WTC11 (cell line): Measurements from ENCODE around the gene COL13A1. TPM values are rescaled to one million over a fixed set of nuclear protein-coding genes. Genes with fewer than 3 reads are reported as not detected.

Experiments used
- ATAC-seq: fragments of 200-7000 bp; cut with Tn5 transposase; 2 replicates; pipeline ENCODE4 v1.10.0; 2021; ENCODE audit warnings: mild to moderate bottlenecking, moderate library complexity
- CTCF ChIA-PET: fragments of 300-600 bp; sonication (Branson Sonifier 250); formaldehyde crosslinking; loops from one replicate; lab custom pipeline; 2021; ENCODE audit warnings: antibody characterized with exemption; lab: Charles Lee
- POLR2A ChIA-PET: fragments of 350-600 bp; sonication (Branson Sonifier 250); formaldehyde crosslinking; loops from one replicate; lab custom pipeline; 2021; ENCODE audit warnings: antibody characterized with exemption; lab: Charles Lee
- DNase-seq: peaks from one replicate; pipeline ENCODE4 v3.0.0; 2021; ENCODE audit warnings: low spot score
- H3K27ac Mint-ChIP-seq: 2 replicates; pipeline ENCODE4 v1.8.0; 2021; ENCODE audit warnings: mixed read lengths
- H3K27me3 Mint-ChIP-seq: 2 replicates; pipeline ENCODE4 v1.8.0; 2021; ENCODE audit warnings: low read depth, mild to moderate bottlenecking, moderate library complexity, mixed read lengths
- H3K36me3 Mint-ChIP-seq: 2 replicates; pipeline ENCODE4 v1.8.0; 2021; ENCODE audit warnings: mixed read lengths
- H3K4me1 Mint-ChIP-seq: 2 replicates; pipeline ENCODE4 v1.8.0; 2022; ENCODE audit warnings: mixed read lengths
- H3K4me3 Mint-ChIP-seq: 2 replicates; pipeline ENCODE4 v1.8.0; 2021; ENCODE audit warnings: mild to moderate bottlenecking, moderate library complexity, mixed read lengths
- H3K9me3 Mint-ChIP-seq: 2 replicates; pipeline ENCODE4 v1.8.0; 2021; ENCODE audit warnings: mixed read lengths
- CBFB ChIP-seq: sonication (generic); formaldehyde crosslinking; IDR thresholded peaks from 2 replicates; pipeline ENCODE4 v1.8.1; 2022; ENCODE audit warnings: mild to moderate bottlenecking, low read depth, missing genetic modification reagents
- EMX1 ChIP-seq: fragments of 250-450 bp; sonication (Bioruptor Pico); IDR thresholded peaks from 2 replicates; pipeline ENCODE4 v1.8.0; 2021; ENCODE audit warnings: mild to moderate bottlenecking
- HMGA2 ChIP-seq: fragments of 250-450 bp; sonication (Bioruptor Pico); IDR thresholded peaks from 2 replicates; pipeline ENCODE4 v1.4.0; 2021; ENCODE audit warnings: mild to moderate bottlenecking, moderate library complexity
- JUN ChIP-seq: sonication (generic); formaldehyde crosslinking; IDR thresholded peaks from 2 replicates; pipeline ENCODE4 v1.8.0; 2023; ENCODE audit warnings: mild to moderate bottlenecking, missing genetic modification reagents
- MYBL2 ChIP-seq: sonication (generic); formaldehyde crosslinking; IDR thresholded peaks from 2 replicates; pipeline ENCODE4 v1.8.1; 2023; ENCODE audit warnings: mild to moderate bottlenecking, moderate library complexity, missing genetic modification reagents
- NR3C1 ChIP-seq: sonication (generic); formaldehyde crosslinking; conservative IDR thresholded peaks from 2 replicates; pipeline ENCODE4 v1.8.1; 2023; ENCODE audit warnings: low read depth, mild to moderate bottlenecking, missing genetic modification reagents
- SP1 ChIP-seq: sonication (generic); formaldehyde crosslinking; conservative IDR thresholded peaks from 2 replicates; pipeline ENCODE4 v1.8.1; 2022; ENCODE audit warnings: missing genetic modification reagents
- ZNF121 ChIP-seq: sonication (generic); formaldehyde crosslinking; IDR thresholded peaks from 2 replicates; pipeline ENCODE4 v1.8.0; 2023; ENCODE audit warnings: missing genetic modification reagents
- ZNF263 ChIP-seq: sonication (generic); formaldehyde crosslinking; IDR thresholded peaks from 2 replicates; pipeline ENCODE4 v1.8.1; 2022; ENCODE audit warnings: low read depth, mild to moderate bottlenecking, moderate library complexity, missing genetic modification reagents
- ZNF317 ChIP-seq: sonication (generic); formaldehyde crosslinking; IDR thresholded peaks from 2 replicates; pipeline ENCODE4 v1.8.1; 2023; ENCODE audit warnings: low read depth, mild to moderate bottlenecking, moderate library complexity, missing genetic modification reagents, borderline replicate concordance
- ZNF671 ChIP-seq: fragments of 250-450 bp; sonication (Bioruptor Pico); IDR thresholded peaks from 2 replicates; pipeline ENCODE4 v1.8.0; 2021; ENCODE audit warnings: mild to moderate bottlenecking
- total RNA-seq: library from RNA; stranded (reverse); gene quantifications from 3 replicates; pipeline ENCODE4 v1.2.3, GENCODE V29; 2021
- TF ChIP-seq, protein P1 (sequence below): fragments of 200-600 bp; IDR thresholded peaks from 2 replicates; pipeline ENCODE4 v1.8.0; 2022; ENCODE audit warnings: antibody characterized with exemption
- TF ChIP-seq, protein P2 (sequence below): sonication (generic); formaldehyde crosslinking; IDR thresholded peaks from 2 replicates; pipeline ENCODE4 v1.8.1; 2023; ENCODE audit warnings: mild to moderate bottlenecking, moderate library complexity, missing genetic modification reagents
- TF ChIP-seq, protein P3 (sequence below): sonication (generic); formaldehyde crosslinking; IDR thresholded peaks from 2 replicates; pipeline ENCODE4 v1.8.0; 2023; ENCODE audit warnings: missing genetic modification reagents
- TF ChIP-seq, protein P4 (sequence below): sonication (generic); formaldehyde crosslinking; IDR thresholded peaks from 2 replicates; pipeline ENCODE4 v1.8.1; 2023; ENCODE audit warnings: mild to moderate bottlenecking, missing genetic modification reagents
- TF ChIP-seq, protein P5 (sequence below): sonication (generic); formaldehyde crosslinking; IDR thresholded peaks from 2 replicates; pipeline ENCODE4 v1.8.1; 2023; ENCODE audit warnings: mild to moderate bottlenecking, missing genetic modification reagents, moderate library complexity
- TF ChIP-seq, protein P6 (sequence below): fragments of 250-450 bp; sonication (Bioruptor Pico); IDR thresholded peaks from 2 replicates; pipeline ENCODE4 v1.8.0; 2021; ENCODE audit warnings: mild to moderate bottlenecking

The COL13A1 gene
- total RNA-seq, 1 experiment from 2014 or later: 7.1 TPM

DNA sequence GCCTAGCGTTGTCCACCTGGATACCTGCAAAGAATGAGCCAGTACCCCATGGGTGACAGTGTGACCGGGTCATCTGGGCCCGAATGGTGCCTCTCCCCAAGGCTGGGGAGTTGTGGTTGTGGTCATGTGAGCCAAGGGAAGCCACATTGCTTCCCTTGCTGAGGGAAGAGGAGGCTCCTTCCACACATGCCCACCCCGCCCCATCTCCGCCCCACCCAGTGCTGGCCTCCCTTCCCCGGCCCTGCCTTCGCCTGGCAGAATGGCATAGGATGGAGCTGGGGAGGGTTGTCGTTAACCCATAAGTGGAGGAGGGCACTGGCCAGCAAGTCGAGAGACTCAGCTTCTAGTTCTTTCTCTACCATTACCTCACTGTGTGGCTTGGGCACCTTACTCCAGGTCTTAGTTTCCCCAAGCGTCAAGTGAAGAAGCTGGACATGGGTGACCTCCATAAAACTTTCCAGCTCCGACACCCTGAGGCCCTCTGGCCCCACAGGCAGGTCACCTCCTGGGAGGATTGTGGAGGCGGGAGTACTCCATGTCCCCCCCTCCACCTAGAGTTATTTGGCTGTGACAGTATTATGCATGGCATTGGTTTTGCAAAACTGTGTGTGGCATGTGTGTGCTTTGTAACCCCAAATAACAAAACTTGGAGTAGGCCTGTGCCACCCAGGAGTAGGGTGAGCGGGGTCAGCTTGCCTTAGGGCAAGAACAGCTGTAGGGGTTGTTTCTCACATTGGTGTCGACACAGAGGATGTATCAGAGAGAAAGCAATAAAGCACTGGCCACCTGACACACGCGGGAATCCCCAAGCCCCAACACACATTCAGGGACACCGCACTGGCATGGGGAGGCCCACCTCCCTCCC is 160.4 kb downstream of the COL13A1 start:
- CTCF ChIA-PET: interaction anchor here (0.5 to 5.8 kb wide), 5 partner anchors 28 to 503 kb away, joined by 3 to 104 read pairs (median 4); partner anchors contain the start of gene TYSND1
- no peaks in the 10 kb centered on the region for H3K36me3 Mint-ChIP-seq
- H3K4me1 Mint-ChIP-seq: 0 out of 2 replicates have a peak, but pooled peaks cover 4% of the 10 kb centered on the region
- no peak for DNase-seq
- H3K27me3 Mint-ChIP-seq: peaks cover 4% of the 10 kb centered on the region; the same call in 1 of the 2 replicates
- TF ChIP-seq, protein P1, sequence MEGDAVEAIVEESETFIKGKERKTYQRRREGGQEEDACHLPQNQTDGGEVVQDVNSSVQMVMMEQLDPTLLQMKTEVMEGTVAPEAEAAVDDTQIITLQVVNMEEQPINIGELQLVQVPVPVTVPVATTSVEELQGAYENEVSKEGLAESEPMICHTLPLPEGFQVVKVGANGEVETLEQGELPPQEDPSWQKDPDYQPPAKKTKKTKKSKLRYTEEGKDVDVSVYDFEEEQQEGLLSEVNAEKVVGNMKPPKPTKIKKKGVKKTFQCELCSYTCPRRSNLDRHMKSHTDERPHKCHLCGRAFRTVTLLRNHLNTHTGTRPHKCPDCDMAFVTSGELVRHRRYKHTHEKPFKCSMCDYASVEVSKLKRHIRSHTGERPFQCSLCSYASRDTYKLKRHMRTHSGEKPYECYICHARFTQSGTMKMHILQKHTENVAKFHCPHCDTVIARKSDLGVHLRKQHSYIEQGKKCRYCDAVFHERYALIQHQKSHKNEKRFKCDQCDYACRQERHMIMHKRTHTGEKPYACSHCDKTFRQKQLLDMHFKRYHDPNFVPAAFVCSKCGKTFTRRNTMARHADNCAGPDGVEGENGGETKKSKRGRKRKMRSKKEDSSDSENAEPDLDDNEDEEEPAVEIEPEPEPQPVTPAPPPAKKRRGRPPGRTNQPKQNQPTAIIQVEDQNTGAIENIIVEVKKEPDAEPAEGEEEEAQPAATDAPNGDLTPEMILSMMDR: no peak
- TF ChIP-seq ZNF121 (no peak), EMX1 (CRISPR knock-in tag) (no peak), ZNF671 (CRISPR knock-in tag) (no peak), JUN (CRISPR knock-in tag) (no peak), HMGA2 (no peak), MYBL2 (CRISPR knock-in tag) (no peak), CBFB (CRISPR knock-in tag) (no peak), SP1 (CRISPR knock-in tag) (no peak), ZNF263 (CRISPR knock-in tag) (no peak)
- TF ChIP-seq, protein P2, sequence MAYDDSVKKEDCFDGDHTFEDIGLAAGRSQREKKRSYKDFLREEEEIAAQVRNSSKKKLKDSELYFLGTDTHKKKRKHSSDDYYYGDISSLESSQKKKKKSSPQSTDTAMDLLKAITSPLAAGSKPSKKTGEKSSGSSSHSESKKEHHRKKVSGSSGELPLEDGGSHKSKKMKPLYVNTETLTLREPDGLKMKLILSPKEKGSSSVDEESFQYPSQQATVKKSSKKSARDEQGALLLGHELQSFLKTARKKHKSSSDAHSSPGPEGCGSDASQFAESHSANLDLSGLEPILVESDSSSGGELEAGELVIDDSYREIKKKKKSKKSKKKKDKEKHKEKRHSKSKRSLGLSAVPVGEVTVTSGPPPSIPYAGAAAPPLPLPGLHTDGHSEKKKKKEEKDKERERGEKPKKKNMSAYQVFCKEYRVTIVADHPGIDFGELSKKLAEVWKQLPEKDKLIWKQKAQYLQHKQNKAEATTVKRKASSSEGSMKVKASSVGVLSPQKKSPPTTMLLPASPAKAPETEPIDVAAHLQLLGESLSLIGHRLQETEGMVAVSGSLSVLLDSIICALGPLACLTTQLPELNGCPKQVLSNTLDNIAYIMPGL (CRISPR knock-in tag): no peak
- TF ChIP-seq, protein P3, sequence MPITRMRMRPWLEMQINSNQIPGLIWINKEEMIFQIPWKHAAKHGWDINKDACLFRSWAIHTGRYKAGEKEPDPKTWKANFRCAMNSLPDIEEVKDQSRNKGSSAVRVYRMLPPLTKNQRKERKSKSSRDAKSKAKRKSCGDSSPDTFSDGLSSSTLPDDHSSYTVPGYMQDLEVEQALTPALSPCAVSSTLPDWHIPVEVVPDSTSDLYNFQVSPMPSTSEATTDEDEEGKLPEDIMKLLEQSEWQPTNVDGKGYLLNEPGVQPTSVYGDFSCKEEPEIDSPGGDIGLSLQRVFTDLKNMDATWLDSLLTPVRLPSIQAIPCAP (CRISPR knock-in tag): no peak
- TF ChIP-seq, protein P4, sequence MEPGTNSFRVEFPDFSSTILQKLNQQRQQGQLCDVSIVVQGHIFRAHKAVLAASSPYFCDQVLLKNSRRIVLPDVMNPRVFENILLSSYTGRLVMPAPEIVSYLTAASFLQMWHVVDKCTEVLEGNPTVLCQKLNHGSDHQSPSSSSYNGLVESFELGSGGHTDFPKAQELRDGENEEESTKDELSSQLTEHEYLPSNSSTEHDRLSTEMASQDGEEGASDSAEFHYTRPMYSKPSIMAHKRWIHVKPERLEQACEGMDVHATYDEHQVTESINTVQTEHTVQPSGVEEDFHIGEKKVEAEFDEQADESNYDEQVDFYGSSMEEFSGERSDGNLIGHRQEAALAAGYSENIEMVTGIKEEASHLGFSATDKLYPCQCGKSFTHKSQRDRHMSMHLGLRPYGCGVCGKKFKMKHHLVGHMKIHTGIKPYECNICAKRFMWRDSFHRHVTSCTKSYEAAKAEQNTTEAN (CRISPR knock-in tag): no peak
- TF ChIP-seq, protein P5, sequence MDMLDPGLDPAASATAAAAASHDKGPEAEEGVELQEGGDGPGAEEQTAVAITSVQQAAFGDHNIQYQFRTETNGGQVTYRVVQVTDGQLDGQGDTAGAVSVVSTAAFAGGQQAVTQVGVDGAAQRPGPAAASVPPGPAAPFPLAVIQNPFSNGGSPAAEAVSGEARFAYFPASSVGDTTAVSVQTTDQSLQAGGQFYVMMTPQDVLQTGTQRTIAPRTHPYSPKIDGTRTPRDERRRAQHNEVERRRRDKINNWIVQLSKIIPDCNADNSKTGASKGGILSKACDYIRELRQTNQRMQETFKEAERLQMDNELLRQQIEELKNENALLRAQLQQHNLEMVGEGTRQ (CRISPR knock-in tag): no peak
- TF ChIP-seq, all 79 proteins: peak for 0
- Mint-ChIP-seq H3K27ac (no peak overlapping the region; the same call in 1 of the 2 replicates), H3K9me3 (no peaks in the 10 kb centered on the region), H3K4me3 (no peak overlapping the region)
- POLR2A ChIA-PET: interaction anchor here (0.6 kb wide), 1 partner anchor 184 kb away, joined by 3 read pairs; the partner anchor contains the start of gene TYSND1
- no peak for ATAC-seq

DNA sequence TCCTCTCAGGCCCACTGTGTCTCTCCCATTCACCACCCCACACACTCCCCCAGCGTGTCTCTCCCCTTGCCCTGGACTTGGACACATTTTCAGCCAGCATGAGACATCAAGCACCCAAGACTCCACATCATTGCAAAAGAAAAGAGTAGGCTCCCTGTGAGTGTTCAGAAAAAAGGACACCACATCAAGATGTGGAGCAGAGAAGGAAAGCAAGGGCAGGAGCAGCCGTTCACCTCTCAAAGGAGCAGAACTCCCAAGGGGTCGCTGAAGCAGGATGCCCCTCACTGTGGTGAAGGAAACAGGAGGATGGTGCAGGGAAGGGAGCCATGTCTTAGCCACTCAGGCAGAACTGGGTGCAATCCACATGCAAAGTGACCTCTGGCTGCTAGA is 161.0 kb downstream of the COL13A1 start:
- DNase-seq (no peak), ATAC-seq (no peak)
- ChIA-PET CTCF (interaction anchor here (0.7 to 5.8 kb wide), 4 partner anchors 90 to 176 kb away, joined by 3 to 104 read pairs (median 8); partner anchors contain the start of gene MACROH2A2), POLR2A (no interaction called here)
- Mint-ChIP-seq H3K36me3 (no peaks in the 10 kb centered on the region), H3K27ac (no peak overlapping the region; the same call in 1 of the 2 replicates), H3K27me3 (peaks cover 4% of the 10 kb centered on the region; the same call in 1 of the 2 replicates), H3K9me3 (no peaks in the 10 kb centered on the region), H3K4me1 (0 out of 2 replicates have a peak, but pooled peaks cover 4% of the 10 kb centered on the region), H3K4me3 (no peak overlapping the region)
- TF ChIP-seq ZNF317 (CRISPR knock-in tag) (no peak), NR3C1 (CRISPR knock-in tag) (no peak), JUN (CRISPR knock-in tag) (no peak)
- TF ChIP-seq, protein P6, sequence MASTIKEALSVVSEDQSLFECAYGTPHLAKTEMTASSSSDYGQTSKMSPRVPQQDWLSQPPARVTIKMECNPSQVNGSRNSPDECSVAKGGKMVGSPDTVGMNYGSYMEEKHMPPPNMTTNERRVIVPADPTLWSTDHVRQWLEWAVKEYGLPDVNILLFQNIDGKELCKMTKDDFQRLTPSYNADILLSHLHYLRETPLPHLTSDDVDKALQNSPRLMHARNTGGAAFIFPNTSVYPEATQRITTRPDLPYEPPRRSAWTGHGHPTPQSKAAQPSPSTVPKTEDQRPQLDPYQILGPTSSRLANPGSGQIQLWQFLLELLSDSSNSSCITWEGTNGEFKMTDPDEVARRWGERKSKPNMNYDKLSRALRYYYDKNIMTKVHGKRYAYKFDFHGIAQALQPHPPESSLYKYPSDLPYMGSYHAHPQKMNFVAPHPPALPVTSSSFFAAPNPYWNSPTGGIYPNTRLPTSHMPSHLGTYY (CRISPR knock-in tag): no peak
